Right hindlimb (tissue), 1 donor: Measurements from ENCODE around the gene RELB.

Experiments used
- DNase-seq: peaks from one replicate; pipeline ENCODE4 v3.0.0-alpha.2; 2018

The RELB gene

GRCh38 chr19:45087531-45087930 is 86.3 kb downstream of the RELB start:
- DNase-seq: no peak
